GM18870 (cell line): Measurements from ENCODE around the gene FBXO44.

Experiments used
- ATAC-seq: cut with Tn5 transposase; IDR thresholded peaks from one replicate; pipeline ENCODE4 v1.9.1; 2021; ENCODE audit warnings: moderate library complexity; ENCODE audit not compliant: unreplicated experiment

FBXO44 gene

GRCh38 chr1:11685210-11685752, 30.6 kb downstream of the FBXO44 start:
- ATAC-seq, result no peak

- no peak for ATAC-seq
These were observed 33.8 kb downstream of the FBXO44 start for GRCh38 chr1:11688506-11688905.

GRCh38 chr1:11690397-11691301, 36.0 kb downstream of the FBXO44 start:
- ATAC-seq, result no peak

- no peak for ATAC-seq
These were observed 36.7 kb downstream of the FBXO44 start, which contains the start of gene DRAXIN for GRCh38 chr1:11691302-11691914. Gene DRAXIN (plus strand): TSS chr1:11691710. CDS start chr1:11706259, 14,549 bp downstream.

GRCh38 chr1:11691928-11692711, 37.4 kb downstream of the FBXO44 start:
- no peak for ATAC-seq

- ATAC-seq, result no peak
These were observed 38.4 kb downstream of the FBXO44 start for GRCh38 chr1:11693024-11693590.

- ATAC-seq, result no peak
These were observed 39.2 kb downstream of the FBXO44 start for GRCh38 chr1:11693917-11694316.

GRCh38 chr1:11695861-11696260, 41.2 kb downstream of the FBXO44 start:
- ATAC-seq, result no peak

- ATAC-seq, result no peak
These were observed 42.7 kb downstream of the FBXO44 start for GRCh38 chr1:11697188-11697892.

GRCh38 chr1:11697893-11698210, 43.2 kb downstream of the FBXO44 start:
- no peak for ATAC-seq

GRCh38 chr1:11700601-11701467, 46.2 kb downstream of the FBXO44 start:
- no peak for ATAC-seq

GRCh38 chr1:11701551-11701961, 46.9 kb downstream of the FBXO44 start:
- ATAC-seq, result no peak

GRCh38 chr1:11701981-11702803, 47.5 kb downstream of the FBXO44 start:
- ATAC-seq, result no peak

GRCh38 chr1:11703357-11704193, 48.9 kb downstream of the FBXO44 start:
- ATAC-seq, result no peak

GRCh38 chr1:11704194-11704529, 49.5 kb downstream of the FBXO44 start:
- ATAC-seq, result no peak

GRCh38 chr1:11704691-11705475, 50.2 kb downstream of the FBXO44 start:
- no peak for ATAC-seq

- no peak for ATAC-seq
These were observed 50.9 kb downstream of the FBXO44 start for GRCh38 chr1:11705596-11705995.
